ENCODE measurements around the gene AKAIN1.

- TF ChIP-seq CTCF (IDR thresholded peaks at IDR 0.05) (no peak), POLR2AphosphoS5 (IDR thresholded peaks at IDR 0.05; ENCODE audit: low read depth, low read length) (no peak), SIN3A (IDR thresholded peaks at IDR 0.05; ENCODE audit: borderline replicate concordance, insufficient read depth, low read depth, low read length) (no peak)
Observed at GRCh38 chr18:5145168-5145825, 51.8 kb downstream of the AKAIN1 start.
